ENCODE measurements around the gene NR2F1.

NR2F1 gene

GRCh38 chr5:93590493-93590892 lies 7.5 kb downstream of the NR2F1 start:
- TF ChIP-seq ISL1 (CRISPR knock-in tag; IDR thresholded peaks at IDR 0.05) (no peak), GLIS3 (CRISPR knock-in tag; IDR thresholded peaks at IDR 0.05) (no peak)
- ATAC-seq: no peak

- TF ChIP-seq TOX (CRISPR knock-in tag; IDR thresholded peaks at IDR 0.05; ENCODE audit: borderline replicate concordance) (no peak), ZFP30 (CRISPR knock-in tag; IDR thresholded peaks at IDR 0.05) (no peak), ZNF70 (CRISPR knock-in tag; IDR thresholded peaks at IDR 0.05) (no peak), ARNTL (CRISPR knock-in tag; IDR thresholded peaks at IDR 0.05; ENCODE audit: borderline replicate concordance, low read depth) (no peak), RARB (CRISPR knock-in tag; IDR thresholded peaks at IDR 0.05) (no peak), BACH2 (CRISPR knock-in tag; IDR thresholded peaks at IDR 0.05; ENCODE audit: borderline replicate concordance) (no peak), PPARA (CRISPR knock-in tag; IDR thresholded peaks at IDR 0.05; ENCODE audit: borderline replicate concordance) (no peak), ISL1 (CRISPR knock-in tag; IDR thresholded peaks at IDR 0.05) (no peak), ZNF8 (CRISPR knock-in tag; IDR thresholded peaks at IDR 0.05) (no peak), ZC3H10 (CRISPR knock-in tag; IDR thresholded peaks at IDR 0.05) (no peak), ZFP3 (CRISPR knock-in tag; IDR thresholded peaks at IDR 0.05) (no peak), GLIS3 (CRISPR knock-in tag; IDR thresholded peaks at IDR 0.05) (no peak), OSR1 (CRISPR knock-in tag; IDR thresholded peaks at IDR 0.05) (no peak), PATZ1 (CRISPR knock-in tag; IDR thresholded peaks at IDR 0.05; ENCODE audit: borderline replicate concordance) (no peak), POU6F1 (CRISPR knock-in tag; IDR thresholded peaks at IDR 0.05; ENCODE audit: borderline replicate concordance, low read depth) (no peak), CSRNP3 (CRISPR knock-in tag; IDR thresholded peaks at IDR 0.05) (no peak), CSDC2 (CRISPR knock-in tag; IDR thresholded peaks at IDR 0.05) (no peak), TCF4 (CRISPR knock-in tag; IDR thresholded peaks at IDR 0.05; ENCODE audit: borderline replicate concordance) (no peak), ESRRG (CRISPR knock-in tag; IDR thresholded peaks at IDR 0.05) (no peak), TSHZ2 (CRISPR knock-in tag; IDR thresholded peaks at IDR 0.05) (no peak)
- no peak for ATAC-seq
Observed at GRCh38 chr5:93591323-93591945, 8.4 kb downstream of the NR2F1 start.

- ATAC-seq: no peak
- no peak for TF ChIP-seq CSRNP3 (CRISPR knock-in tag; IDR thresholded peaks at IDR 0.05)
- TF ChIP-seq RARB (CRISPR knock-in tag; IDR thresholded peaks at IDR 0.05): no peak
- TF ChIP-seq ZFP30 (CRISPR knock-in tag; IDR thresholded peaks at IDR 0.05): no peak
- no peak for TF ChIP-seq TSHZ2 (CRISPR knock-in tag; IDR thresholded peaks at IDR 0.05)
- TF ChIP-seq TOX (CRISPR knock-in tag; IDR thresholded peaks at IDR 0.05; ENCODE audit: borderline replicate concordance): no peak
- no peak for TF ChIP-seq ZNF70 (CRISPR knock-in tag; IDR thresholded peaks at IDR 0.05)
- TF ChIP-seq TCF4 (CRISPR knock-in tag; IDR thresholded peaks at IDR 0.05; ENCODE audit: borderline replicate concordance): no peak
- TF ChIP-seq CSDC2 (CRISPR knock-in tag; IDR thresholded peaks at IDR 0.05): no peak
- no peak for TF ChIP-seq ZFP3 (CRISPR knock-in tag; IDR thresholded peaks at IDR 0.05)
- no peak for TF ChIP-seq PPARA (CRISPR knock-in tag; IDR thresholded peaks at IDR 0.05; ENCODE audit: borderline replicate concordance)
- TF ChIP-seq ZNF565 (CRISPR knock-in tag; conservative IDR thresholded peaks at IDR 0.05; ENCODE audit: low read depth): no peak
- no peak for TF ChIP-seq POU6F1 (CRISPR knock-in tag; IDR thresholded peaks at IDR 0.05; ENCODE audit: borderline replicate concordance, low read depth)
- TF ChIP-seq GLIS3 (CRISPR knock-in tag; IDR thresholded peaks at IDR 0.05): no peak
- TF ChIP-seq OSR1 (CRISPR knock-in tag; IDR thresholded peaks at IDR 0.05): no peak
Observed at GRCh38 chr5:93592883-93593282, 9.9 kb downstream of the NR2F1 start.

Measured in SK-N-SH treated with all-trans-retinoic acid at 6 μM for 48 hours (cell line).